UCSD-AML1 (cell line): ENCODE measurements around the gene EVX2.

Experiments used
- DNase-seq: peaks from one replicate; lab custom pipeline; 2025; ENCODE audit not compliant: unreplicated experiment; lab: John Stamatoyannopoulos, UW

Gene EVX2

GRCh38 chr2:176107731-176108181 lies 24.0 kb upstream of the EVX2 start:
- no peak for DNase-seq

GRCh38 chr2:176106581-176107539 lies 23.1 kb upstream of the EVX2 start, which contains the start of gene HOXD11:
Gene HOXD11, plus strand, starts transcription at chr2:176107280. Its CDS starts 76 bp downstream, at chr2:176107356.
- no peak for DNase-seq

GRCh38 chr2:176105730-176106580 lies 22.2 kb upstream of the EVX2 start:
- DNase-seq: no peak

DNA sequence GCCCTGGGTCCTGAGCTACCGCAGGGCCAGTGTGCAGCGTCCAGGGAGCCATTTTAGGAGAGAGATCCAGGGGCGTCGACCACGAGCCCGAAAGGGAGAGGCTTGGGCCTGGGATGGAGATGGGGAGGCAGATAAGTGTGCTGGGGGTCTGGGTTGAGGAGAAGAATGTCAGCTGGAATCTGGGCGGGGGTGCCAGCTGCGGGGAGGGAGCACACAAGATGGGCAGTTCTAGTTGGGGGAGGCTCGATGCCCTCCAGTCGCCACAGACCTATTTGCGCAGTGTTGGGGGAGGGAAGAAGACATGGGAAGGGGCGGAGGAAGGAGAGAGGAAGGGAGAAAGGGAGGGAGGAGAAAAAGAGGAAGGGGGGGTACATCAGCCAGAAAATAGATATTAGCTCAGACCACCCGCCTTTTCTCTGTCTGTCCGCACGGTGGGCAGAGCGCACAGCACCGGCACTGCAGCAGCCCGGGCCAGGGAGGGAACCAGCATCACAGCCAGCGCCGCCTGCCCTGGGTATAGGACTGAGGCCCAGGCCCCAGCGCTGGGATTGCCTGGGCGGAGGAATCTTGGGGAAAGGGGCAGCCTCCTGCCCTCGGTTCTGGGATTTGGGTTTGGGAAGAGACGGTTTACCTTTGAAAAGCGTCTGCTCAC lies 21.4 kb upstream of the EVX2 start:
- no peak for DNase-seq

- no peak for DNase-seq
Measured at GRCh38 chr2:176104316-176105077, 20.7 kb upstream of the EVX2 start.

DNA sequence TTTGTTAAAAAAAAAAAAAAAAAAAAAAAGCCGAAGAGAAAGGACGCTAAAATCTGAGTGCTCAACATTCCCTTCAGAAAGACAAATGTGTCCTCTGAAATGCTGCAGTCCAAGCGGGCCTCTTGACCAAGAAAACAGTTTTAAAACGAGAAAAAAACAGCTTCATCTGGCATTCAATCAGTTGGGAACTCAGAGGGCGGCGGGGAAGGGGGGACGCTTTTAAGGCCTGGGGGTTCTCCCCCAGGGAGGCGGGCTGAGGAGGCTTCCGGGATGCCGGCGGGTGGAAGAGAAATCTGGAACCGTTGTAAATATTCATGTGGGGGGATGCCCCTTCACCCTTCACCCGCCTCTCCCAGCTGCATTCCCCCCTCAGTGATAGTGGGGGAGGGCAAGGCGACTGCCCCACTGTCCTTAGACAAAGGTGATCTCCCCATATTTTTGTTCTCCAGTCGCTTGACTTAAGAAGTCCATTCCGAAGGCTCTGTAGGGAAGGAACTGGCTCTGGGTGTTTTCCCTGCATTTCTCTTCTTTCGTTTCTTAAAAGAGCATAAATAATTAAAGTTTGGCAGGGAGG lies 20.1 kb upstream of the EVX2 start:
- DNase-seq: no peak

GRCh38 chr2:176103194-176103593 lies 19.4 kb upstream of the EVX2 start:
- DNase-seq: no peak

DNA sequence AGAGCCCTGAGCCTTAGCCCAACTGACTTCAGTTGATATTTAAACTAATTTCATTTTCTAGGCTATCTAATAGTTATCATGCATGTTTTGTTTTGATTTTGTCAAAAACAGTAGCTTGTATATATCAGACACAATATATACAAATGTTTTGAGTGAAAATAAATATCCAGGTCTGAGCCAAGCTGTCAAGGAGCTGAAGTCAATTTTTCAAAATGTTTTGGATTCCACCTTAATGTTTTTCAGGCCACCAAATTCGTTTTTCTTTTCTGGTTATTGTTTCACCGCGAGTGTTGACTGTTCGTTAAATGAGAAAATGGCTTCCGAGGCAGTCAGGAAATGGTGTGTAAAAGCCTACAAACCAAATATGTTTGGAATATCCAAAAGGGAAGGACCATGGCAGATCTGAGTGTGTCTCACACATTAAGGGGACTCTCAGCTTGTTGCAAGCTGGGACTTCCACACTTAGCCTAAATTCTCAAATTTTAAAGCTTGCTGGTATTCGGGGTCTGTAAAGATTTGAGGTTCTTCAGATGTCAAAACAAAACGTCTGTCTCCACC lies 18.6 kb upstream of the EVX2 start:
- DNase-seq: no peak

DNA sequence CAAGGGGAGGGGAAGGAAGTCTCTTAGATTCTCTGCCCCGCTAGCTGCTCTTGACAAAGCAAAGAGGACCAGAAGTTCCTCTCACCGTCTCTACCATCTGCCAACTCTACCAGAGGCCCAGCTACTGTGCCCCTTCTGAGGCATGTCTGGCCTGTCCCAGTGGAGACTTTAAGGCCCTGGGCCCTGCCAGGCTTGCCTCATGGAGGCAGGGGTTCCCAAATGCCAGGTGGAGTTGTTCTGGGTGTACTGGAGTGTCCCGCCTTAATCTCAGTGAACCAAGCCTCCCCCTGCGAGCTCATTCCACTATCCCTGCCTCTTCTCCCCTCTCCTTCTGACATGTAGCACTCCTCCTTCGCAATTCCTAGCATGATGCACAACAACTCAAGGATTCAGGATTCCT lies 18.1 kb upstream of the EVX2 start:
- no peak for DNase-seq

- no peak for DNase-seq
Measured at GRCh38 chr2:176101216-176101830, 17.6 kb upstream of the EVX2 start.

- DNase-seq: no peak
Measured at GRCh38 chr2:176100547-176101140, 16.9 kb upstream of the EVX2 start.

GRCh38 chr2:176099728-176100546 lies 16.2 kb upstream of the EVX2 start, which contains the start of gene HOXD12:
Gene HOXD12, plus strand, starts transcription at chr2:176099795. Its CDS starts 7 bp downstream, at chr2:176099802.
- no peak for DNase-seq

DNA sequence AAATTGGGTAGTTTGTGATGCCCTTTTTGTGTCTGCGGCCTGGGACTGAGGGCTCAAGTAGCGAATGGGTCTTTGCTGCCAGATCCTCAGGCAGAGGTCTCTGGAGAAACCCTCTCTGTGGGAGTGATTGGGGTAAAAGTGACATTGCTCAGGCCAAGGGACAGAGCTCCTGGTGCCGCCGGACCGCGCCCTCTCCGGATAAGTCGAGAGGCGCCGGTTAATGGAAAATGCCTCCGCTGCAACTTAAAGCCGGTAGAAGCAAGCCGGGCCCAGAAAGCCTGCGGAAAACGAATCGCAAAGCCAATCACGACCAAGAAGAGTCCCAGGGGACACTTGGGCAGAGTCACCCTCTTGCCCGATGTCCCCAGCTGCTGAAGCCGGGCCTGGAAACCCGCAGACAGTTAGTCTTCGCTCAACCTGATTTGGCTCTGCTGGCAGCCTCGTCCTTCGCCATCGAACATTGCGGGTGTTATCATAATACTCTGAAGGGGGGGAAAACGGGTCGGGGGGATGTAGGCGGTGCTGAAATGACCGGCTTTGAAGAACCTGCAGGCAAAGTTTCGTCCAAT lies 15.5 kb upstream of the EVX2 start:
- DNase-seq: no peak

GRCh38 chr2:176098366-176099158 lies 14.8 kb upstream of the EVX2 start:
- no peak for DNase-seq

DNA sequence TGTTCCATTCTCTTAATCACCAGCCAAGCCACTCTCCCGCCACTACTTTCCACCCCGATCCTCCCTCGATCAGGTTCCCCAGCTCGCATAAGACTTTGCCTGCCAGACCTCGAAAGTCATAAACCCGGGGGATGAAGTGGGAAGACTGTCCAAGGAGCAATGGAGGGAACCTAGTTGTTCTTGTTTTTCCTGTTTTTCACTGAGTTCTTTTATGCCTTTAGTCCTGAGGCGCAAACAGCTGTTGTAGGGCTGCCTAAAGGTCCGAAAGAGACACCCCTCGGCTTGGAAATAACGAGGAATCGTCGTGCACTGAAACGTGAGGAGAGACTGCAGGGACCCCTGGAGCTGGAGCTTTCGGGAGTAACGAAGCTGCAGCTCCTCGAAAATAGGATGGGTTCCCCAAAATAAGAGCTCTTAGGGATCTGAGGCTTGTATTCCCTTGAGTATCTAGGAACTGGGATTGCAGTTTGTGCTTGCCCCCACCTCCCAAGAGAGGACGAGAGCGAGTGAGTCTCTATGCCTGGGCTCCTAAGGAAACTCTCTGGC lies 14.1 kb upstream of the EVX2 start:
- no peak for DNase-seq

GRCh38 chr2:176096986-176097819 lies 13.4 kb upstream of the EVX2 start:
- DNase-seq: peak; percentile 75
